ENCODE data around the gene GPR142.

DNA sequence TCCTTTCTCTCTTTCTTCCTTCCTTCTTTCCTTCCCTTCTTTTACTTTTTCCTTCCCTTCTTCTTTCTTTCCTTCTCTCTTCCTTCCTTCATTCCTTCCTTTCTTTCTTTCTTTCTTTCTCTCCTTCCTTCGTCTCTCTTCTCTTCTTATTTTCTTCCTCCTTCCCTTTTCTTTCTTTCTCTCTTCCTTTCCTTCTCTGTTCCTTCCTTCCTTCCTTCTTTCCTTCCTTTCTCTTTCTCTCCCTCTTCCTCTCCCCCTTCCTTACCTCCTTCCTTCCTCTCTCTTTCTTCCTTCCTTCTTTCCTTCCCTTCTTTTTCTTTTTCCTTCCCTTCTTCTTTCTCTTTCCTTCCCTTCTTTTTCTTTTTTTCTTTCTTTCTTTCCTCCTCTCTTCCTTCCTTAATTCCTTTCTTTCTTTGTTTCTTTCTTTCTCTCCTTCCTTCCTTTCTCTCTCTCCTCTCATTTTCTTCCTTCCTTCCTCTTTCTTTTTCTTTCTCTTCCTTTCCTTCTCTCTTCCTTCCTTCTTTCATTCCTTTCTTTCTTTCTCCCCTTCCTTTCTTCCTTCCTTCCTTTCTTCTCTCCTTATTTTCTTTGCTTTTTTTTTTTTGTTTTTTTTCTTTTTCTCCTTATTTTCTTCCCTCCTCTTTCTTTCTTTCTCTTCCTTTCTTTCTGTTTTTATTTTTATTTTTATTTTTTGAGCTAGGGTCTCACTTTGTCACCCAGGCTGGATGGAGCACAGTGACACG, 22.8 kb downstream of the GPR142 start:
- TF ChIP-seq, protein P1, sequence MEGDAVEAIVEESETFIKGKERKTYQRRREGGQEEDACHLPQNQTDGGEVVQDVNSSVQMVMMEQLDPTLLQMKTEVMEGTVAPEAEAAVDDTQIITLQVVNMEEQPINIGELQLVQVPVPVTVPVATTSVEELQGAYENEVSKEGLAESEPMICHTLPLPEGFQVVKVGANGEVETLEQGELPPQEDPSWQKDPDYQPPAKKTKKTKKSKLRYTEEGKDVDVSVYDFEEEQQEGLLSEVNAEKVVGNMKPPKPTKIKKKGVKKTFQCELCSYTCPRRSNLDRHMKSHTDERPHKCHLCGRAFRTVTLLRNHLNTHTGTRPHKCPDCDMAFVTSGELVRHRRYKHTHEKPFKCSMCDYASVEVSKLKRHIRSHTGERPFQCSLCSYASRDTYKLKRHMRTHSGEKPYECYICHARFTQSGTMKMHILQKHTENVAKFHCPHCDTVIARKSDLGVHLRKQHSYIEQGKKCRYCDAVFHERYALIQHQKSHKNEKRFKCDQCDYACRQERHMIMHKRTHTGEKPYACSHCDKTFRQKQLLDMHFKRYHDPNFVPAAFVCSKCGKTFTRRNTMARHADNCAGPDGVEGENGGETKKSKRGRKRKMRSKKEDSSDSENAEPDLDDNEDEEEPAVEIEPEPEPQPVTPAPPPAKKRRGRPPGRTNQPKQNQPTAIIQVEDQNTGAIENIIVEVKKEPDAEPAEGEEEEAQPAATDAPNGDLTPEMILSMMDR (IDR thresholded peaks at IDR 0.05; ENCODE audit: extremely low read depth in 1 of 2, insufficient read depth in 1 of 2, low read depth in 1 of 2, low read length in 2 of 2) = no peak
- no peak for TF ChIP-seq POLR2A (IDR thresholded peaks at IDR 0.05; ENCODE audit: low read depth, low read length)
